Hippocampal formation (tissue), 2 donors: ENCODE results near the gene URI1.

Experiments used
- DNase-seq, 2 donors: peaks; one replicate each; lab custom pipeline; 2025; lab: John Stamatoyannopoulos, UW

Gene URI1

GRCh38 chr19:30059741-30060457 lies 117.9 kb downstream of the URI1 start:
- DNase-seq: no peak

DNA sequence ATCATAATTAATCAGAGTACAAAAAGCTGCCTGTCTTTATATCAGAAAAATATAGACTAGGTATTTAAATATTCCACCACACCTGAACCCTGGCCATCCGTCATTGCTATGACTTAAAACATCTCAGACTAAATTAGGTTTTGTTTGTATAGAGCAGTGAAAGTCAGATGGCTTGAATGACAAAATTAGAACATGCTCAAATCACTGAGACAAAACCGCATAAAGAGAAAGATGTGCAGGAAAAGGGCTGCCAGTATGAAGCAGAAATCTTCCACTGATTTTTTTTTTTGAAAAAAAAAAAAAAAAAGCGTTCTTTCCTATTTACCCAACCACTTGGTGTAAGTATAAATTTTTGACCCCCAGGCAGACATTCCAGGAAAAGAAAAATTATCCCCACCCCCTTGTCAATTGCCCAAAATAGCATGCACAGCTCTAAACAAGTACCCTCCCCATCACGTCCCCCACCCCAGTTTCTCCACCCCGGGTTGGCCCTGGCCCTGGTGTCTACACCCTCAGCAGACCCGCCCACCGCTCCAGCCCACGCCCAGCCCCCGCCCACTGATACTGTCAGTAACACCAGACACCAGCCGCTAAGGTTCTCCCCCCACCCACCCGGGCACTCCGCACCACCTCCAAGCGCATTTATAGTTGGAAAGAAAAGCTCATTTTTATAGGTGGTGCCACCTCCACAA lies 118.6 kb downstream of the URI1 start:
- DNase-seq: no peak

GRCh38 chr19:30061223-30062064 lies 119.4 kb downstream of the URI1 start:
- no peak for DNase-seq

GRCh38 chr19:30062065-30062906 lies 120.2 kb downstream of the URI1 start:
- DNase-seq: no peak

GRCh38 chr19:30062907-30063649 lies 121.0 kb downstream of the URI1 start:
- no peak for DNase-seq

DNA sequence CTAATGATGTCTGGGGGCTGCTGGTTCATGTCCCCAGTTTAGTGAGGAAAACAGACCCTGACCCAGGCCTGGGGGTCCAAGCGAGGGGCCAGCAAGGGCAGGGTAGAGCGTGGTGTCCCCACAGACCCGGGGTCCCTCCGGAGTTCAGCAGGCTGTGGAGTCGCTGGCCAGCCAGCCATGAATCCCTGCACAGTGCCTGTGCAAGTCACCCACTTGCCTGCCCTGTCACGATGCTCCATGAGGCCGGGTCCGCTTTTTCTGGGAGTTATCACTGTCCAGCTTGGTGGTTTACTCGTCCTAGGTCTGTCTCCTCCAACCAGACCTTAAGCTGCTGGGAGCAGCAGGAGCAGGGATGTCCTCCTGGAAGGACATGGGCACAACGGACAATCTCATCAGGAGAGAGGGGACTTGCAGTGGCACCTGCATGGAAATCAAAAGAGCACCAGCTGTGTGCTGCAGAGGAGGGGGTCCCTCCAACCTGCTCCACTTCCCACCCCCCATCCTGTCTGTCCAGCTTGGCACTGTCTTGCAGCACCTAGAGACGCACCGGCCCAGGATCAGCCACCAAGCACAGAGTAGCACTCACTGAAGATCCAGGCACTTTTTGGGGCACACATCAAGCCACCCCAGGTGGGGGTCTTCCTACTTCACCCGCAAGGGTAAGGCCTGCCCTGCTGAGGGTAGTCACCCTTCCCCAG lies 121.8 kb downstream of the URI1 start:
- no peak for DNase-seq

DNA sequence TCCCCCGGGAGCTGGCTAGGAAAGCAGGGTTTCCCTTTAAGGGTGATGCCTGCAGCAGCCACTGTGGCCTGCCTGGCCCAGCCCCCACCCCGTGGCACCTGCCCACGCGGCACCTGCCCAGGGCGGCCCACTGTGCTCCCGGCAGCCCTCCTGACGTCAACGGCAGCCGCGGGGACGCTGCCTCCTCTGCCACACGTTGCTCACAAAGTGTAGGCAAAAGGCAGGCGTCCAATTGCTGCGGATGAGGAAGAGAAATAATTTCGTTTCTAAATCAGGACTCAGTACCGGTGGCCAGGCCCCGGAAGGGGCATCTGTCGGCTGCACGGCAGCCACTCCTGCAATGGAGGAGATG lies 122.3 kb downstream of the URI1 start:
- DNase-seq: no peak

- DNase-seq: no peak
These were observed 122.9 kb downstream of the URI1 start for GRCh38 chr19:30064771-30065494.

GRCh38 chr19:30065680-30066606 lies 123.9 kb downstream of the URI1 start:
- no peak for DNase-seq
